Erythroblast (primary cell): ENCODE measurements around the gene RIMS1.

Experiments used
- GATA1 ChIP-seq: IDR thresholded peaks from 2 replicates; pipeline ENCODE4 v1.6.1; 2011; ENCODE audit warnings: low read depth, mild to moderate bottlenecking, control low read depth, low read length, moderate library complexity
- POLR2A ChIP-seq: IDR thresholded peaks from 2 replicates; pipeline ENCODE4 v1.6.1; 2011; ENCODE audit warnings: mild to moderate bottlenecking, low read length

GRCh38 chr6:72365773-72366172 lies 479.4 kb downstream of the RIMS1 start:
- no peak for TF ChIP-seq POLR2A
- TF ChIP-seq GATA1 = no peak
